T-helper 1 cell (primary cell): Measurements from ENCODE around the gene TBX10.
"Not testable (repeated sequence)": the region's sequence is repeated elsewhere in the genome, so short reads cannot be mapped to it uniquely, and the experiment has no call there.

ENCODE experiments used
- DNase-seq, 5 donors: peaks; one replicate each; pipeline ENCODE4 v3.0.0-alpha.2; 2012 to 2020
- total RNA-seq, 4 donors: gene quantifications; one replicate each; lab custom pipeline; 2026; lab: John Stamatoyannopoulos, UW

The TBX10 gene
- total RNA-seq: 0 reads per million in 4 donors

GRCh38 chr11:67639438-67639859 is at the start of gene TBX10:
Gene TBX10 (minus strand): TSS chr11:67639763. CDS start chr11:67639472, 291 bp downstream.
- DNase-seq: no peak

- DNase-seq: no peak
Observed at GRCh38 chr11:67689178-67689577, 49.6 kb upstream of the TBX10 start.

GRCh38 chr11:67687986-67688385 is 48.4 kb upstream of the TBX10 start:
- no peak for DNase-seq

GRCh38 chr11:67685641-67686332 is 46.2 kb upstream of the TBX10 start:
- DNase-seq: not testable (repeated sequence)

- DNase-seq: not testable (repeated sequence)
Observed at GRCh38 chr11:67682126-67683034, 42.8 kb upstream of the TBX10 start.

GRCh38 chr11:67680696-67681470 is 41.3 kb upstream of the TBX10 start:
- DNase-seq: no peak

- no peak for DNase-seq
Observed at GRCh38 chr11:67675058-67675747, 35.6 kb upstream of the TBX10 start.

GRCh38 chr11:67674442-67674871 is 34.9 kb upstream of the TBX10 start, which contains the start of gene ALDH3B2:
Gene ALDH3B2 (minus strand): TSS chr11:67674623. CDS start chr11:67666935, 7,688 bp downstream.
- DNase-seq: no peak

GRCh38 chr11:67673902-67674301 is 34.3 kb upstream of the TBX10 start:
- DNase-seq: no peak

GRCh38 chr11:67673358-67673757 is 33.8 kb upstream of the TBX10 start:
- no peak for DNase-seq

GRCh38 chr11:67671211-67671520 is 31.6 kb upstream of the TBX10 start:
- DNase-seq: no peak

- DNase-seq: no peak
Observed at GRCh38 chr11:67670316-67671210, 31.0 kb upstream of the TBX10 start.

GRCh38 chr11:67668192-67668551 is 28.6 kb upstream of the TBX10 start:
- no peak for DNase-seq

- no peak for DNase-seq
Observed at GRCh38 chr11:67667490-67668191, 28.1 kb upstream of the TBX10 start.

GRCh38 chr11:67666676-67667489 is 27.3 kb upstream of the TBX10 start:
- DNase-seq: no peak

GRCh38 chr11:67666303-67666645 is 26.7 kb upstream of the TBX10 start:
- DNase-seq: no peak

GRCh38 chr11:67665541-67666302 is 26.2 kb upstream of the TBX10 start:
- no peak for DNase-seq

- no peak for DNase-seq
Observed at GRCh38 chr11:67664696-67665540, 25.4 kb upstream of the TBX10 start.
